Peyer's patch (tissue), 4 donors: Measurements from ENCODE around the gene FGF10.

Source experiments
- POLR2A ChIP-seq, 2 donors: fragments of 450-650 bp; IDR thresholded peaks; one replicate each; pipeline ENCODE4 v1.5.1; 2017; ENCODE audit warnings: antibody characterized with exemption in 2 of 2, mild to moderate bottlenecking in 2 of 2, moderate library complexity in 2 of 2
- TF ChIP-seq, protein P1 (sequence below), 6 experiments: fragments of 450-650 bp in 4 of 6; fragments of 200-600 bp in 2 of 6; sonication (generic) in 1 of 6; IDR thresholded peaks; one replicate each; pipeline ENCODE4 v1.5.1; 2017 to 2019; ENCODE audit warnings: antibody characterized with exemption in 6 of 6, mild to moderate bottlenecking in 3 of 6, moderate library complexity in 1 of 6

DNA sequence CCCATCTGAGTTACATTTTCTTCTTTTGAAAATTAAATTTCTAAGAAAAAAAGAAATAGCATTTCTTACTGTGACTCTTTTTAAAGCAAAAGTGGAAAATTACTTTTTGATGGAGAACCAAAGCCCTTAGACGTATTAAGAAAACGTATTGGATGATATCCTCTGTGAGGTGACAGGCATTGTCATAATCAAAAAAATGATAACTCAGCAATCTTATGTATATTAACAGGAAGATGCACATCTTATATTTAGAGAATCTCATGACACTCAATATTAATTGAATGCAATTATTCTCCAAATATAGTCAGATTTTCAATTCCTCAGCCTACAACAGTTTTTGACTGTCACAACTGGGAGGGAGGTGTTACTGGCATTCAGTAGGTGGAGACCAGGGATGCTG is 25.1 kb downstream of the FGF10 start:
- TF ChIP-seq, protein P1, sequence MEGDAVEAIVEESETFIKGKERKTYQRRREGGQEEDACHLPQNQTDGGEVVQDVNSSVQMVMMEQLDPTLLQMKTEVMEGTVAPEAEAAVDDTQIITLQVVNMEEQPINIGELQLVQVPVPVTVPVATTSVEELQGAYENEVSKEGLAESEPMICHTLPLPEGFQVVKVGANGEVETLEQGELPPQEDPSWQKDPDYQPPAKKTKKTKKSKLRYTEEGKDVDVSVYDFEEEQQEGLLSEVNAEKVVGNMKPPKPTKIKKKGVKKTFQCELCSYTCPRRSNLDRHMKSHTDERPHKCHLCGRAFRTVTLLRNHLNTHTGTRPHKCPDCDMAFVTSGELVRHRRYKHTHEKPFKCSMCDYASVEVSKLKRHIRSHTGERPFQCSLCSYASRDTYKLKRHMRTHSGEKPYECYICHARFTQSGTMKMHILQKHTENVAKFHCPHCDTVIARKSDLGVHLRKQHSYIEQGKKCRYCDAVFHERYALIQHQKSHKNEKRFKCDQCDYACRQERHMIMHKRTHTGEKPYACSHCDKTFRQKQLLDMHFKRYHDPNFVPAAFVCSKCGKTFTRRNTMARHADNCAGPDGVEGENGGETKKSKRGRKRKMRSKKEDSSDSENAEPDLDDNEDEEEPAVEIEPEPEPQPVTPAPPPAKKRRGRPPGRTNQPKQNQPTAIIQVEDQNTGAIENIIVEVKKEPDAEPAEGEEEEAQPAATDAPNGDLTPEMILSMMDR (IDR thresholded peaks at IDR 0.05) = no peak
- TF ChIP-seq POLR2A (IDR thresholded peaks at IDR 0.05) = no peak
